ENCODE measurements around the gene PNMA6E. TPM values are rescaled to one million over a fixed set of nuclear protein-coding genes. Genes with fewer than 3 reads are reported as not detected.

PNMA6E gene
- total RNA-seq, result not detected

DNA sequence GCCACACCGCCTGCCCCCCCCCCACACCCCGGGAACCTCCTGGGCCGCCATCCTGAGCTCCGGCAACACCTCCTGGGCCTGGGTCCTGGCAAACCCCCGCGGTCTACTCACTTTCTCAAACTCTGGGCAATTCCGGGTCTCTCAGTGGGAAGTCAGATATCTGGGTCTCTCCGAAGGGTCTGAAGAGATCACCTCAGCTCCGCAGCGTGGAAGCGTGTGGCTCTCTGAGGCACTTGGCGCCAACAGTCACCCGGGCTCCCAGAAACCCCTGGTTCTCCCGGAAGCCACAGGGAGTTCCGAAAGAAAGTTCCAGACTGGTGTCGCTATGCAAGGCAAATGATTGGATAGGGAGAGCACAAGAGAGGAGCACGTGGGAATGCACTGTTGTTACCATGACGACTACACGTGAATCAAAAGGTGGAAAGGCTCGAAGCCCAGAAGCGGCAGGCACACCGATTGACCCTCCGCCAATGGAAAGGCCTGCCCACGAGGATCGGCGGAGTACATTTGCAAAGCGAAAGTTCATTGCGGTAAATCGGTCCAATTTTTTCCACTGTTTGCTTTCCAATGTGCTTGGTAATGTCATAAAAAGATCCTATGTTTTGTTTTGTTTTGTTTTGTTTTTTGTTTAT is at the start of gene PNMA6E:
PNMA6E (minus strand) TSS at position 218 of the 632 bp plus-strand sequence. CDS start 2,501 bp downstream, outside the sequence.
- ChIA-PET CTCF (interaction anchor here (1.0 kb wide), 1 partner anchor 369 kb away, joined by 3 read pairs; no protein-coding TSS in a partner anchor), POLR2A (no interaction called here)
- H3K36me3 Mint-ChIP-seq (ENCODE audit: low read depth), result no peaks in the 10 kb centered on the region
- TF ChIP-seq, protein P1, sequence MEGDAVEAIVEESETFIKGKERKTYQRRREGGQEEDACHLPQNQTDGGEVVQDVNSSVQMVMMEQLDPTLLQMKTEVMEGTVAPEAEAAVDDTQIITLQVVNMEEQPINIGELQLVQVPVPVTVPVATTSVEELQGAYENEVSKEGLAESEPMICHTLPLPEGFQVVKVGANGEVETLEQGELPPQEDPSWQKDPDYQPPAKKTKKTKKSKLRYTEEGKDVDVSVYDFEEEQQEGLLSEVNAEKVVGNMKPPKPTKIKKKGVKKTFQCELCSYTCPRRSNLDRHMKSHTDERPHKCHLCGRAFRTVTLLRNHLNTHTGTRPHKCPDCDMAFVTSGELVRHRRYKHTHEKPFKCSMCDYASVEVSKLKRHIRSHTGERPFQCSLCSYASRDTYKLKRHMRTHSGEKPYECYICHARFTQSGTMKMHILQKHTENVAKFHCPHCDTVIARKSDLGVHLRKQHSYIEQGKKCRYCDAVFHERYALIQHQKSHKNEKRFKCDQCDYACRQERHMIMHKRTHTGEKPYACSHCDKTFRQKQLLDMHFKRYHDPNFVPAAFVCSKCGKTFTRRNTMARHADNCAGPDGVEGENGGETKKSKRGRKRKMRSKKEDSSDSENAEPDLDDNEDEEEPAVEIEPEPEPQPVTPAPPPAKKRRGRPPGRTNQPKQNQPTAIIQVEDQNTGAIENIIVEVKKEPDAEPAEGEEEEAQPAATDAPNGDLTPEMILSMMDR (IDR thresholded peaks at IDR 0.05), result no peak
- ATAC-seq, result no peak
- H3K4me3 Mint-ChIP-seq, result no peak within 1 kb of the TSS
- H3K27me3 Mint-ChIP-seq, result no peaks in the 10 kb centered on the region
- H3K4me1 Mint-ChIP-seq (ENCODE audit: low read depth), result no peaks in the 10 kb centered on the region
- H3K9me3 Mint-ChIP-seq, result no peaks in the 10 kb centered on the region
- no peak for DNase-seq
- intact Hi-C loops (cut with micrococcal nuclease), result no loop called here
- H3K27ac Mint-ChIP-seq, result no peak within 1 kb of the TSS

DNA sequence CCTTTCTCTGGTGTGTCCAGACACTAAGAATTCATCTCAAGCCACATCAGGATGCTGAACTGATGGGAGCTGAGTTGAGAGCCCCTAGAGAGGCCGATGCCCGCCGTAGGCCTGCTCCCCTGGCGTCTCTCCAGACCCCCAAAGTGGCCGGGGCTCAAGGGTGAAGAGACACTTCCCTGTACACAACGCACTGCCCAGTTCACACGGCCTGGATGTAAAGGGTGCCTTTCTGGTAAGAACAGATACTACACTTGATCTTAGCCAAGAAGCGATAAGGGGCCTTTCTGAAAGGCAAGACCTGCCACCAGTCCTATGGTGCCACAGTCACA is 49.8 kb upstream of the PNMA6E start:
- ATAC-seq, result no peak
- Mint-ChIP-seq H3K4me1 (ENCODE audit: low read depth) (no peaks in the 10 kb centered on the region), H3K4me3 (no peak overlapping the region), H3K36me3 (ENCODE audit: low read depth) (peaks cover 3% of the 10 kb centered on the region), H3K27me3 (no peaks in the 10 kb centered on the region), H3K27ac (no peak overlapping the region), H3K9me3 (no peaks in the 10 kb centered on the region)
- DNase-seq, result no peak
- intact Hi-C loops (cut with micrococcal nuclease), result no loop called here
- POLR2A ChIA-PET, result no interaction called here
- CTCF ChIA-PET, result no interaction called here
- TF ChIP-seq, protein P1 (IDR thresholded peaks at IDR 0.05), result no peak

DNA sequence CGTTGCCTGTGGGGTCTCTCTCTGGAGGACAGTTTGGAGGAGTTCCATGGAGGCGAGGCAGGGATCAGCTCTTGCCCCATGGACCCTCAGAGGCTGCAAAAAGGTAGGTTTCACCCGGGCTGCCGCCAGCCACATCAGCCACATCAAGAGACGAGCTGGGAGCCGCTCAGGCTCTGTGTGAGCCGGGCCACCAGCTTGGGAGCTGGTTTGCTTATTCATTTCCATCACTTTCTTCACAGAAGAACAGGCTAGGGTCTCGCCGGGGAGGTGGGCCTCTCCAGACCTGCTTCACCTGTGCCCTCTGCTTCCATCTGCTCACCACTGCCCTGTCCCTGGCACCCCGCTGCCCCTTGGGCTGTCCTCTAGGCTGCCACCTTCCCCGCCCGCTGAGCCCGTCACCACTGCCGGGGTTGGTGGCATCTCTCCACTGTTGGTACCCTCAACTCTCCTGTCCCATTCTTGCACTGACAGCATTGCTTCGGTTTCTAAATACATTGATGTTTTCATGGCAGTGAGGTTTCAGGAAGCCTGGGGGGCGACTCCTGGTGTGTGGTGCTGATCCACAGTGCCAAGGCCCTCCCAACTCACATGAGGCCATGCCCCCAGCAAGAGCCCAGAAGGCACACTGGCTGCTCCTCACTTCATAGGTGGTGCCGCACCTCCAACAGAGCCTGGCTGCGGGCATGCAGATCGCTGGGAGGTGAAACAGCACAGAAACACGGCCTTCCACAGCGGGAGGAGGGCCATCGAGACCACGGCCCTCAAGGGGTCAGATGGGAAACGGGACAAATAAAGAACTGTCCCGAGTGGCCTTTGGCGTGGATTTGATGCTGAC is 49.2 kb upstream of the PNMA6E start:
- Mint-ChIP-seq H3K36me3 (ENCODE audit: low read depth) (peaks cover 3% of the 10 kb centered on the region), H3K4me1 (ENCODE audit: low read depth) (no peaks in the 10 kb centered on the region), H3K27me3 (no peaks in the 10 kb centered on the region), H3K9me3 (no peaks in the 10 kb centered on the region), H3K27ac (no peak overlapping the region), H3K4me3 (no peak overlapping the region)
- CTCF ChIA-PET, result no interaction called here
- intact Hi-C loops (cut with micrococcal nuclease), result no loop called here
- DNase-seq, result no peak
- no peak for ATAC-seq
- TF ChIP-seq, protein P1 (IDR thresholded peaks at IDR 0.05), result no peak
- POLR2A ChIA-PET, result no interaction called here

DNA sequence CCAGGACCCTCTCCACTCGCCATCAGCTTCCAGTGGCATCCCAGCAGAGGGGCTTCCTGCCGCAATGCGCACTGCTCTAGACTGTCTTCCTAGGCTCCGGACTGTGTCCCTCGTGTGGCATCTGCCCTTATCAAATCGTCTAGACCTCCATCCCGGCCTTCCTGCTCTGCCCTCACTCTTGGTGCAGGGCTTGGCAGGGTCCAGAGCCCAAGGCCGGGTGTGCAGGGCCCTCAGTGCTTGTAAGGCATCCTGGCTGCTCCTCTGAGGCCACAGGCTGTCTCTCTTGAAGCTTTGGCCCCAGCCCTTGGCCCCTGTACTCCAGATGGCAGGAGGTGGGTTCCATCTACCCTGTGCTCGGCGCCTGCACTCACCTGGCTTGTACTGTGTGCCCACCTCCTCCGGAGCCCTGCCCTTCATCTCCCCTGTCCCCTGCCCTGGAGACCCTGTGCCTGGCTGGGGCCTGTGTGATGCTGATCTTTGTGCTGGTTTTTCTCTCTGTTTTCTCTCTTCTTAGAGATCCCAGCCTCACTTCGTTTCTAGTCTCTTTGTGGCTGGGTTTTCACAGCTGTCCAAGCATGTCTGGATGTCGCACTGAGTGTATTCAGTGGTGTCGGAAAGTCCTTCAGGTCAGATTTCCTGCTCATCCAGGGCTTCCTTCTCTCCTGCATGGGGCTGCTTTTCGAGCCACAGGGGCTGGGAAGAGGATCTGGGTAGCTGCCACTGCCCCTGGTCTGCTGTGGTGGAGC is 48.4 kb upstream of the PNMA6E start:
- Mint-ChIP-seq H3K27ac (no peak overlapping the region), H3K36me3 (ENCODE audit: low read depth) (peaks cover 3% of the 10 kb centered on the region), H3K9me3 (no peaks in the 10 kb centered on the region), H3K4me3 (no peak overlapping the region), H3K27me3 (no peaks in the 10 kb centered on the region), H3K4me1 (ENCODE audit: low read depth) (no peaks in the 10 kb centered on the region)
- ChIA-PET CTCF (no interaction called here), POLR2A (no interaction called here)
- no peak for DNase-seq
- ATAC-seq, result no peak
- intact Hi-C loops (cut with micrococcal nuclease), result no loop called here
- TF ChIP-seq, protein P1 (IDR thresholded peaks at IDR 0.05), result no peak
